Endodermal cell (in vitro differentiated cells): ENCODE measurements around the gene TNFAIP8L3. TPM values are rescaled to one million over a fixed set of nuclear protein-coding genes. Genes with fewer than 3 reads are reported as not detected.

Source experiments
- DNase-seq: peaks from one replicate; pipeline ENCODE4 v3.0.0-alpha.2; 2017
- H3K27ac ChIP-seq: 2 replicates; pipeline ENCODE4 v1.5.1; 2013; ENCODE audit warnings: mild to moderate bottlenecking, low read depth, low read length, moderate library complexity
- H3K27me3 ChIP-seq: 2 replicates; pipeline ENCODE4 v1.6.1; 2013; ENCODE audit warnings: mild to moderate bottlenecking, low read length, moderate library complexity; ENCODE audit not compliant: insufficient read depth, control insufficient read depth, poor library complexity, severe bottlenecking
- H3K36me3 ChIP-seq: 2 replicates; pipeline ENCODE4 v1.7.0; 2013; ENCODE audit warnings: mild to moderate bottlenecking, low read length, moderate library complexity; ENCODE audit not compliant: control insufficient read depth, insufficient read depth
- H3K4me1 ChIP-seq: one replicate; pipeline ENCODE4 v1.7.0; 2013; ENCODE audit warnings: low read length; ENCODE audit not compliant: control insufficient read depth, insufficient read depth
- H3K4me3 ChIP-seq: 2 replicates; pipeline ENCODE4 v1.5.1; 2013; ENCODE audit warnings: mild to moderate bottlenecking, low read length, moderate library complexity
- H3K9ac ChIP-seq: 2 replicates; pipeline ENCODE4 v1.6.1; 2013; ENCODE audit warnings: mild to moderate bottlenecking, low read length, moderate library complexity; ENCODE audit not compliant: poor library complexity, severe bottlenecking; ENCODE audit errors: extremely low read depth
- H3K9me3 ChIP-seq: 2 replicates; pipeline ENCODE4 v1.6.1; 2013; ENCODE audit warnings: mild to moderate bottlenecking, low read length, moderate library complexity; ENCODE audit not compliant: control insufficient read depth
- H3K27ac Mint-ChIP-seq: 2 replicates; pipeline ENCODE4 v1.8.0; 2020; ENCODE audit warnings: mixed read lengths
- H3K27me3 Mint-ChIP-seq: 2 replicates; pipeline ENCODE4 v1.8.0; 2021; ENCODE audit warnings: mild to moderate bottlenecking, mixed read lengths; ENCODE audit not compliant: insufficient read depth
- H3K36me3 Mint-ChIP-seq: 2 replicates; pipeline ENCODE4 v1.8.0; 2020; ENCODE audit warnings: low read depth, mixed read lengths
- H3K4me1 Mint-ChIP-seq: 2 replicates; pipeline ENCODE4 v1.8.0; 2020; ENCODE audit warnings: mixed read lengths
- H3K4me3 Mint-ChIP-seq: 2 replicates; pipeline ENCODE4 v1.8.0; 2020; ENCODE audit warnings: mild to moderate bottlenecking, moderate library complexity, mixed read lengths
- H3K9me3 Mint-ChIP-seq: 2 replicates; pipeline ENCODE4 v1.8.0; 2020; ENCODE audit warnings: mild to moderate bottlenecking, mixed read lengths
- CTCF ChIP-seq: fragments of 200-600 bp; sonication (generic); conservative IDR thresholded peaks from 2 replicates; pipeline ENCODE4 v1.5.0; 2021; ENCODE audit warnings: antibody characterized with exemption, mild to moderate bottlenecking
- whole genome bisulfite sequencing, 2 experiments: methylation state at CpG; one replicate each; pipeline versions ENCODE4 v1.1.5 to v1.1.7; 2013; ENCODE audit warnings: missing lambda C conversion rate in 2 of 2, mixed read lengths in 1 of 2; ENCODE audit not compliant: insufficient coverage in 1 of 2, insufficient read length in 1 of 2; 5-methylcytosine and 5-hydroxymethylcytosine counted together
- total RNA-seq, 2 donors: library from RNA; stranded (reverse); fragmentation: NEBNext Ultra II Directional in 1 of 2; extraction: Animal tissue kit (Norgen Biotek cat#: 25700) in 1 of 2; gene quantifications; 2 replicates in 1 of 2; 3 replicates in 1 of 2; pipeline ENCODE4 v1.2.1, GENCODE V29; 2021

TNFAIP8L3 gene
- total RNA-seq, 2 donors from 2014 or later = 0.31 TPM; not detected in 1

GRCh38 chr15:51089699-51090453, 4.8 kb downstream of the TNFAIP8L3 start:
- Mint-ChIP-seq H3K4me1 (peaks cover 5% of the 10 kb centered on the region), H3K27me3 (peaks cover 58% of the 10 kb centered on the region), H3K9me3 (no peaks in the 10 kb centered on the region), H3K4me3 (no peak overlapping the region), H3K36me3 (no peaks in the 10 kb centered on the region), H3K27ac (no peak overlapping the region)
- no peak overlapping the region for H3K9ac ChIP-seq
- peaks cover 3% of the 10 kb centered on the region for H3K4me1 ChIP-seq
- no peaks in the 10 kb centered on the region for H3K36me3 ChIP-seq
- H3K9me3 ChIP-seq = no peaks in the 10 kb centered on the region
- no peak overlapping the region for H3K27ac ChIP-seq
- 82 to 90% methylated on average over 2 to 4 of the region's 4 CpGs for WGBS, 2 experiments
- peaks cover 74% of the 10 kb centered on the region for H3K27me3 ChIP-seq
- TF ChIP-seq CTCF = no peak
- no peak overlapping the region for H3K4me3 ChIP-seq
- no peak for DNase-seq

- Histone ChIP-seq H3K9me3 (no peaks in the 10 kb centered on the region), H3K4me3 (no peak overlapping the region), H3K27me3 (peaks cover 67% of the 10 kb centered on the region), H3K36me3 (no peaks in the 10 kb centered on the region), H3K27ac (no peak overlapping the region), H3K4me1 (peaks cover 3% of the 10 kb centered on the region), H3K9ac (no peak overlapping the region)
- WGBS, 2 experiments = 82% methylated on average over 1 of the region's 1 CpG; no CpG with 5 or more reads in 1 of the 2 experiments
- peaks cover 53% of the 10 kb centered on the region for H3K27me3 Mint-ChIP-seq
- DNase-seq = no peak
- no peak overlapping the region for H3K4me3 Mint-ChIP-seq
- H3K36me3 Mint-ChIP-seq = no peaks in the 10 kb centered on the region
- peaks cover 5% of the 10 kb centered on the region for H3K4me1 Mint-ChIP-seq
- TF ChIP-seq CTCF = no peak
- no peaks in the 10 kb centered on the region for H3K9me3 Mint-ChIP-seq
- H3K27ac Mint-ChIP-seq = no peak overlapping the region
Measured at GRCh38 chr15:51089041-51089440, 5.7 kb downstream of the TNFAIP8L3 start.

GRCh38 chr15:51088585-51088984, 6.1 kb downstream of the TNFAIP8L3 start:
- H3K27ac Mint-ChIP-seq = no peak overlapping the region
- Histone ChIP-seq H3K9ac (no peak overlapping the region), H3K36me3 (no peaks in the 10 kb centered on the region), H3K27me3 (peaks cover 63% of the 10 kb centered on the region), H3K27ac (no peak overlapping the region), H3K4me1 (peaks cover 3% of the 10 kb centered on the region), H3K4me3 (no peak overlapping the region), H3K9me3 (no peaks in the 10 kb centered on the region)
- H3K4me1 Mint-ChIP-seq = peaks cover 5% of the 10 kb centered on the region
- H3K4me3 Mint-ChIP-seq = no peak overlapping the region
- DNase-seq = peak; percentile 64
- no peaks in the 10 kb centered on the region for H3K9me3 Mint-ChIP-seq
- TF ChIP-seq CTCF = no peak
- 75 to 84% methylated on average over 2 of the region's 2 CpGs for WGBS, 2 experiments
- H3K36me3 Mint-ChIP-seq = no peaks in the 10 kb centered on the region
- H3K27me3 Mint-ChIP-seq = peaks cover 48% of the 10 kb centered on the region
